Thoracic aorta (tissue), 2 donors: Measurements from ENCODE around the gene MYOM3. TPM values are rescaled to one million over a fixed set of nuclear protein-coding genes. Genes with fewer than 3 reads are reported as not detected.
A peak's percentile ranks its signal among the peaks of the same experiment; 100 is the strongest.
"Not testable (repeated sequence)": the region's sequence is repeated elsewhere in the genome, so short reads cannot be mapped to it uniquely, and the experiment has no call there.

Source experiments
- ATAC-seq: fragments of 150-250 bp; one replicate; pipeline ENCODE4 v1.8.0; 2017; ENCODE audit warnings: low read depth; ENCODE audit not compliant: insufficient number of reproducible peaks, low FRiP score
- DNase-seq: peaks from one replicate; pipeline ENCODE4 v3.0.0-alpha.2; 2020; ENCODE audit warnings: low spot score
- H3K27ac ChIP-seq, 2 donors: fragments of 200-600 bp; sonication (generic); 1 replicate in 1 of 2; 2 replicates in 1 of 2; pipeline ENCODE4 v1.5.1; 2016; ENCODE audit warnings: mild to moderate bottlenecking in 2 of 2, moderate library complexity in 2 of 2
- H3K27me3 ChIP-seq: fragments of 200-600 bp; sonication (generic); replicated peaks from 2 replicates; pipeline ENCODE4 v1.6.0; 2016; ENCODE audit warnings: mild to moderate bottlenecking; ENCODE audit not compliant: insufficient read depth
- H3K36me3 ChIP-seq: fragments of 200-600 bp; sonication (generic); one replicate; pipeline ENCODE4 v1.5.1; 2016
- H3K4me1 ChIP-seq, 2 donors: fragments of 200-600 bp; sonication (generic); 1 replicate in 1 of 2; 2 replicates in 1 of 2; pipeline versions ENCODE4 v1.5.1 to v1.6.0; 2016; ENCODE audit warnings: low read depth in 2 of 2, mild to moderate bottlenecking in 1 of 2; ENCODE audit not compliant: control insufficient read depth in 1 of 2
- H3K4me3 ChIP-seq: fragments of 200-600 bp; sonication (generic); 2 replicates; pipeline ENCODE4 v1.5.1; 2016; ENCODE audit warnings: mild to moderate bottlenecking
- H3K9me3 ChIP-seq: fragments of 200-600 bp; sonication (generic); 2 replicates; pipeline ENCODE4 v1.5.1; 2016
- total RNA-seq, 2 donors: library from RNA; depleted of rRNA; stranded (reverse); fragments of >200 nt; gene quantifications; one replicate each; pipeline versions ENCODE4 v1.1.0 to v1.2.3, GENCODE V29; 2016
- TF ChIP-seq, protein P1 (sequence below): fragments of 200-600 bp; sonication (generic); IDR thresholded peaks from one replicate; pipeline ENCODE4 v1.5.1; 2019; ENCODE audit warnings: antibody characterized with exemption

The MYOM3 gene
- total RNA-seq, 2 donors from 2014 or later: 1.5 to 1.6 TPM

DNA sequence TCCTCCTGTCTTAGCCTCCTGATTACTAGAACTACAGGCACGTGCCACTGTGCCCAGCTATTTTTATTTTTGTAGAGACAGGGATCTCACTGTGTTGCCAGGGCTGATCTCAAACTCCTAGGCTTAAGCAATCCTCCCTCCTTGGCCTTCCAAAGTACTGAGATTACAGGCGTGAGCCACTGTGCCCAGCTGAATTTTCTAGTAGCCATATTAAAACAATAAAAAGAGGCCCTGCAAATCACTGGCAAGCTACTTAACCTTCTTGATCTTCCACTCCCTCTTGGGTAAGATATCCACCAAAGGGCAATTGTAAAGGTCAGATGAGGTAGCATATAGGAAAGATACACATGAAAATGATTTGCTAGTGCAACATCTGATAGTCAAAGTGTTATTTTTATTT is 66.2 kb downstream of the MYOM3 start:
- no peaks in the 10 kb centered on the region for H3K27me3 ChIP-seq
- no peak overlapping the region for H3K4me3 ChIP-seq
- DNase-seq (no peak), ATAC-seq (no peak)
- TF ChIP-seq, protein P1, sequence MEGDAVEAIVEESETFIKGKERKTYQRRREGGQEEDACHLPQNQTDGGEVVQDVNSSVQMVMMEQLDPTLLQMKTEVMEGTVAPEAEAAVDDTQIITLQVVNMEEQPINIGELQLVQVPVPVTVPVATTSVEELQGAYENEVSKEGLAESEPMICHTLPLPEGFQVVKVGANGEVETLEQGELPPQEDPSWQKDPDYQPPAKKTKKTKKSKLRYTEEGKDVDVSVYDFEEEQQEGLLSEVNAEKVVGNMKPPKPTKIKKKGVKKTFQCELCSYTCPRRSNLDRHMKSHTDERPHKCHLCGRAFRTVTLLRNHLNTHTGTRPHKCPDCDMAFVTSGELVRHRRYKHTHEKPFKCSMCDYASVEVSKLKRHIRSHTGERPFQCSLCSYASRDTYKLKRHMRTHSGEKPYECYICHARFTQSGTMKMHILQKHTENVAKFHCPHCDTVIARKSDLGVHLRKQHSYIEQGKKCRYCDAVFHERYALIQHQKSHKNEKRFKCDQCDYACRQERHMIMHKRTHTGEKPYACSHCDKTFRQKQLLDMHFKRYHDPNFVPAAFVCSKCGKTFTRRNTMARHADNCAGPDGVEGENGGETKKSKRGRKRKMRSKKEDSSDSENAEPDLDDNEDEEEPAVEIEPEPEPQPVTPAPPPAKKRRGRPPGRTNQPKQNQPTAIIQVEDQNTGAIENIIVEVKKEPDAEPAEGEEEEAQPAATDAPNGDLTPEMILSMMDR: no peak
- H3K27ac ChIP-seq: peak overlapping the region in 1 of 2 donors; percentile 46
- no peaks in the 10 kb centered on the region for H3K9me3 ChIP-seq
- peaks cover 13 to 20% of the 10 kb centered on the region in 2 donors for H3K4me1 ChIP-seq
- no peaks in the 10 kb centered on the region for H3K36me3 ChIP-seq

- ATAC-seq, H3K9me3 ChIP-seq, DNase-seq, H3K4me3 ChIP-seq, H3K27me3 ChIP-seq, H3K36me3 ChIP-seq, H3K27ac ChIP-seq: not testable (repeated sequence)
- H3K4me1 ChIP-seq: peaks cover 13 to 20% of the 10 kb centered on the region in 2 donors
These were observed 67.3 kb downstream of the MYOM3 start for GRCh38 chr1:24044672-24045071.

DNA sequence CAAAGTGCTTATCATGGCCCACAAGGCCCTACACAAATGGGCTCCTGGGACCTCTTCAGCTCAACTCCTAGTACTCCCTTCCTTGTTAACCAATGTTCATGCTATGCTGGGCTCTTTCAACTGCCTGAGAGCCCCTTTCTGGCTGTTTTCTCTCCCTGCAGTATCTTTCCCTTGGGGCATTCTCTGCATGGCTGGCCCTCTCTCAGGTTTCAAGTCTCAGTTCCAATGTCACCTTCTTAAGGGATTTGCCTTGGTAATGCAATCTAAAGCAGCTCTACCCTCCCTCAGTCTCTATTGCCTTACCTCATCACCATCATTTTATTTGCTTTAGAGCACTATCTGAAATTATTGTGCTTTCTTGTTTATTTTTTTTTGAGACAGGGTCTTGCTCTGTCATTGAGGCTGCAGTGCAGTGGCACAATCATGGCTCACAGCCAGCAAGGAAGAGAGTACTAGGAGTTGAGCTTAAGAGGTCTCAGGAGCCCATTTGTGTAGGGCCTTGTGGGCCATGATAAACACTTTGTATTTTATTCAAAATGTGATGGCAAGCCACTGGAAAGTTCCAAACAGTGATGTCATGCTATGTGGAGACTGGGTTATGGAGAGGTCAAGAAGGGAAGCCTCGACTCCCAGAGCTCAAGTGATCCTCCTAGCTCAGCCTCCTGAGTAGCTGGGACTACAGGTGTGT is 68.4 kb downstream of the MYOM3 start:
- no peak overlapping the region for H3K4me3 ChIP-seq
- DNase-seq (no peak), ATAC-seq (no peak)
- H3K4me1 ChIP-seq: peaks cover 13 to 20% of the 10 kb centered on the region in 2 donors
- H3K9me3 ChIP-seq: no peaks in the 10 kb centered on the region
- H3K27ac ChIP-seq: no peak overlapping the region
- H3K36me3 ChIP-seq: no peaks in the 10 kb centered on the region
- TF ChIP-seq, protein P1: no peak
- H3K27me3 ChIP-seq: no peaks in the 10 kb centered on the region

GRCh38 chr1:24042315-24042714 is 69.6 kb downstream of the MYOM3 start:
- DNase-seq: no peak
- peaks cover 13 to 18% of the 10 kb centered on the region in 2 donors for H3K4me1 ChIP-seq
- no peaks in the 10 kb centered on the region for H3K27me3 ChIP-seq
- H3K36me3 ChIP-seq: no peaks in the 10 kb centered on the region
- H3K9me3 ChIP-seq: no peaks in the 10 kb centered on the region
- no peak overlapping the region for H3K4me3 ChIP-seq
- no peak for ATAC-seq
- TF ChIP-seq, protein P1: no peak
- H3K27ac ChIP-seq: no peak overlapping the region

GRCh38 chr1:24036088-24036487 is 75.8 kb downstream of the MYOM3 start:
- TF ChIP-seq, protein P1: no peak
- H3K36me3 ChIP-seq: no peaks in the 10 kb centered on the region
- no peaks in the 10 kb centered on the region for H3K4me1 ChIP-seq
- H3K4me3 ChIP-seq: no peak overlapping the region
- DNase-seq: no peak
- H3K27me3 ChIP-seq: no peaks in the 10 kb centered on the region
- no peaks in the 10 kb centered on the region for H3K9me3 ChIP-seq
- no peak overlapping the region for H3K27ac ChIP-seq
- no peak for ATAC-seq

DNA sequence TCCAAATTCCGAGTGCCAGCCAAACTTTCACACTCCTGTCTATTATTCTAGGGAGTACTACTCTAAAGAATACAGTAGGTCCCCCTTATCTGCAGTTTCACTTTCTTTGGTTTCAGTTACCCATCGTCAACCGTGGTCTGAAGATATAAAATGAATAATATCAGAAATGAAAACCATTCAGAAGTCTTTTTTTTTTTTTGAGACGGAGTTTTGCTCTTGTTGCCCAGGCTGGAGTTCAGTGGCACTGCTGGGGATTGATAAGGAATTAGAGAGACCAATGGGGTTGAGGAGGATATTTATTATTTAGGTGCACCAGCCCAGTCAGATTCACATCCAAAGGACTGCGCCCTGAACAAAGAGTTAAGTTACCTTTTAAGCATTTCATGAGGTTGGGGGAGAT is 79.0 kb downstream of the MYOM3 start:
- ATAC-seq: no peak
- Histone ChIP-seq H3K27ac (no peak overlapping the region), H3K4me3 (no peak overlapping the region), H3K9me3 (no peaks in the 10 kb centered on the region), H3K36me3 (no peaks in the 10 kb centered on the region), H3K4me1 (no peaks in the 10 kb centered on the region), H3K27me3 (no peaks in the 10 kb centered on the region)
- TF ChIP-seq, protein P1: no peak
- DNase-seq: no peak

GRCh38 chr1:24030976-24031516 is 80.9 kb downstream of the MYOM3 start:
- H3K4me1 ChIP-seq, H3K9me3 ChIP-seq, H3K27me3 ChIP-seq, H3K27ac ChIP-seq, DNase-seq, H3K36me3 ChIP-seq, H3K4me3 ChIP-seq, ATAC-seq: not testable (repeated sequence)
